PC-9 (cell line): ENCODE results near the gene APLN. TPM values are rescaled to one million over a fixed set of nuclear protein-coding genes. Genes with fewer than 3 reads are reported as not detected.

Experiments
- BruUV-seq: library from RNA; stranded (reverse); fragments of 400-500 nt; replicated peaks from 2 replicates; lab custom pipeline; 2021; lab: Mats Ljungman, UMichigan
- CTCF ChIA-PET: fragments of 300-600 bp; sonication (Branson Sonifier 250); formaldehyde crosslinking; loops from one replicate; lab custom pipeline; 2022; ENCODE audit warnings: antibody characterized with exemption; lab: Charles Lee
- POLR2A ChIA-PET: fragments of 300-600 bp; sonication (Branson Sonifier 250); formaldehyde crosslinking; loops from one replicate; lab custom pipeline; 2022; ENCODE audit warnings: antibody characterized with exemption; ENCODE audit not compliant: unreplicated experiment; lab: Charles Lee
- DNase-seq, 2 experiments: peaks; one replicate each; pipeline versions ENCODE4 v3.0.0 to v3.0.0-alpha.2; 2015 to 2022; ENCODE audit warnings: mixed read lengths in 1 of 2
- H2AFZ ChIP-seq: fragments of 200-600 bp; sonication (generic); 2 replicates; pipeline ENCODE4 v1.8.1; 2017; ENCODE audit warnings: antibody characterized with exemption
- H3F3A ChIP-seq: fragments of 200-600 bp; sonication (generic); 2 replicates; pipeline ENCODE4 v1.8.1; 2017; ENCODE audit warnings: antibody characterized with exemption, mild to moderate bottlenecking, low read depth; ENCODE audit not compliant: insufficient read depth
- H3K27ac ChIP-seq: fragments of 200-600 bp; sonication (generic); 2 replicates; pipeline ENCODE4 v1.6.1; 2016; ENCODE audit warnings: mixed run types
- H3K27me3 ChIP-seq: fragments of 200-600 bp; sonication (generic); 2 replicates; pipeline ENCODE4 v1.6.1; 2016; ENCODE audit warnings: low read depth, mixed run types; ENCODE audit not compliant: insufficient read depth
- H3K36me3 ChIP-seq: fragments of 200-600 bp; sonication (generic); 2 replicates; pipeline ENCODE4 v1.6.1; 2016; ENCODE audit warnings: low read depth, mixed run types
- H3K4me1 ChIP-seq: fragments of 200-600 bp; sonication (generic); replicated peaks from 2 replicates; pipeline ENCODE4 v1.6.1; 2016; ENCODE audit warnings: mixed run types; ENCODE audit not compliant: insufficient read depth
- H3K4me2 ChIP-seq: fragments of 200-600 bp; sonication (generic); 2 replicates; pipeline ENCODE4 v1.6.1; 2017; ENCODE audit warnings: mixed run types
- H3K4me3 ChIP-seq: fragments of 200-600 bp; sonication (generic); 2 replicates; pipeline ENCODE4 v1.6.1; 2016; ENCODE audit warnings: mixed run types
- H3K79me2 ChIP-seq: fragments of 200-600 bp; sonication (generic); 2 replicates; pipeline ENCODE4 v1.6.1; 2017; ENCODE audit warnings: low read depth, mixed run types
- H3K9me2 ChIP-seq: fragments of 200-600 bp; sonication (generic); 2 replicates; pipeline ENCODE4 v1.8.1; 2017; ENCODE audit warnings: mild to moderate bottlenecking; ENCODE audit not compliant: insufficient read depth
- H3K9me3 ChIP-seq: fragments of 200-600 bp; sonication (generic); 2 replicates; pipeline ENCODE4 v1.8.1; 2016; ENCODE audit warnings: low read depth; ENCODE audit not compliant: insufficient read depth
- H4K20me1 ChIP-seq: fragments of 200-600 bp; sonication (generic); 2 replicates; pipeline ENCODE4 v1.8.1; 2017; ENCODE audit not compliant: insufficient read depth
- CTCF ChIP-seq: fragments of 200-600 bp; sonication (generic); conservative IDR thresholded peaks from 2 replicates; pipeline ENCODE4 v1.6.1; 2017; ENCODE audit warnings: mixed run types, antibody characterized with exemption, mild to moderate bottlenecking, moderate library complexity
- EZH2 ChIP-seq: fragments of 200-600 bp; sonication (generic); IDR thresholded peaks from 2 replicates; pipeline ENCODE4 v1.8.0; 2017; ENCODE audit warnings: antibody characterized with exemption, low read depth
- intact Hi-C: fragments of 100-400 bp; cut with micrococcal nuclease; formaldehyde crosslinking; loops from one replicate; pipeline ENCODE4 v1.10.0; 2022; ENCODE audit not compliant: unreplicated experiment
- total RNA-seq: library from RNA; stranded (reverse); gene quantifications from 2 replicates; pipeline ENCODE4 v1.2.3, GENCODE V29; 2021

The APLN gene
- total RNA-seq, 1 experiment from 2014 or later = 0.13 TPM

GRCh38 chrX:129682979-129683378 is 28.2 kb upstream of the APLN start:
- DNase-seq = no peak
- BruUV-seq = no TSS peak
- CTCF ChIA-PET = no interaction called here

GRCh38 chrX:129679901-129680300 is 25.1 kb upstream of the APLN start:
- Histone ChIP-seq H4K20me1 (no peaks in the 10 kb centered on the region), H3K27me3 (no peaks in the 10 kb centered on the region), H3K79me2 (no peaks in the 10 kb centered on the region), H3K4me2 (no peak overlapping the region), H3K4me3 (no peak overlapping the region), H3K9me2 (no peaks in the 10 kb centered on the region; the same call in 1 of the 2 replicates), H3K27ac (no peak overlapping the region), H3F3A (peaks cover 9% of the 10 kb centered on the region; the same call in 1 of the 2 replicates), H3K4me1 (peaks cover 13% of the 10 kb centered on the region; the same call in 1 of the 2 replicates), H2AFZ (no peak overlapping the region), H3K9me3 (no peaks in the 10 kb centered on the region), H3K36me3 (no peaks in the 10 kb centered on the region)
- no peak for DNase-seq
- no peak for TF ChIP-seq EZH2
- no peak for TF ChIP-seq CTCF
- BruUV-seq = no TSS peak
- POLR2A ChIA-PET = no interaction called here
- intact Hi-C loops = no loop called here
- CTCF ChIA-PET = interaction anchor here (0.7 kb wide), 1 partner anchor 9 kb away, joined by 4 read pairs; no protein-coding TSS in a partner anchor

More at GRCh38 chrX:129682979-129683378, 28.2 kb upstream of the APLN start:
- Histone ChIP-seq H3K4me1 (peaks cover 8% of the 10 kb centered on the region; the same call in 1 of the 2 replicates), H3K9me3 (no peaks in the 10 kb centered on the region), H2AFZ (no peak overlapping the region), H3K27me3 (no peaks in the 10 kb centered on the region), H3K27ac (no peak overlapping the region), H3K9me2 (no peaks in the 10 kb centered on the region; the same call in 1 of the 2 replicates), H3K4me2 (no peak overlapping the region), H3K79me2 (no peaks in the 10 kb centered on the region), H3K4me3 (no peak overlapping the region), H3F3A (peaks cover 2% of the 10 kb centered on the region; the same call in 1 of the 2 replicates), H3K36me3 (no peaks in the 10 kb centered on the region), H4K20me1 (no peaks in the 10 kb centered on the region)
- intact Hi-C loops = no loop called here
- no peak for TF ChIP-seq CTCF
- no peak for TF ChIP-seq EZH2
- POLR2A ChIA-PET = no interaction called here

- Histone ChIP-seq H3F3A (peaks cover 9% of the 10 kb centered on the region; the same call in 1 of the 2 replicates), H2AFZ (peak overlapping the region; percentile 96), H3K4me2 (peak overlapping the region; percentile 93), H3K9me3 (no peaks in the 10 kb centered on the region), H3K27me3 (no peaks in the 10 kb centered on the region), H3K4me3 (peak overlapping the region; percentile 53), H3K36me3 (no peaks in the 10 kb centered on the region), H3K27ac (no peak overlapping the region), H3K9me2 (no peaks in the 10 kb centered on the region; the same call in 1 of the 2 replicates), H3K4me1 (peaks cover 13% of the 10 kb centered on the region; the same call in 1 of the 2 replicates), H4K20me1 (no peaks in the 10 kb centered on the region), H3K79me2 (no peaks in the 10 kb centered on the region)
- no peak for DNase-seq
- ChIA-PET CTCF (interaction anchor here (0.6 kb wide), 2 partner anchors 292 to 317 kb away, joined by 3 to 5 read pairs; no protein-coding TSS in a partner anchor), POLR2A (interaction anchor here (0.6 kb wide), 1 partner anchor 39 kb away, joined by 3 read pairs; no protein-coding TSS in a partner anchor)
- intact Hi-C loops = no loop called here
- no TSS peak for BruUV-seq
- TF ChIP-seq EZH2 (no peak), CTCF (peak; percentile 9; the same call in 1 of the 2 replicates)
These were observed 23.9 kb upstream of the APLN start for GRCh38 chrX:129678614-129679195.
